ENCODE data around the gene PLPPR3. TPM values are rescaled to one million over a fixed set of nuclear protein-coding genes. Genes with fewer than 3 reads are reported as not detected.

The PLPPR3 gene
- total RNA-seq, 4 donors from 2014 or later: not detected

DNA sequence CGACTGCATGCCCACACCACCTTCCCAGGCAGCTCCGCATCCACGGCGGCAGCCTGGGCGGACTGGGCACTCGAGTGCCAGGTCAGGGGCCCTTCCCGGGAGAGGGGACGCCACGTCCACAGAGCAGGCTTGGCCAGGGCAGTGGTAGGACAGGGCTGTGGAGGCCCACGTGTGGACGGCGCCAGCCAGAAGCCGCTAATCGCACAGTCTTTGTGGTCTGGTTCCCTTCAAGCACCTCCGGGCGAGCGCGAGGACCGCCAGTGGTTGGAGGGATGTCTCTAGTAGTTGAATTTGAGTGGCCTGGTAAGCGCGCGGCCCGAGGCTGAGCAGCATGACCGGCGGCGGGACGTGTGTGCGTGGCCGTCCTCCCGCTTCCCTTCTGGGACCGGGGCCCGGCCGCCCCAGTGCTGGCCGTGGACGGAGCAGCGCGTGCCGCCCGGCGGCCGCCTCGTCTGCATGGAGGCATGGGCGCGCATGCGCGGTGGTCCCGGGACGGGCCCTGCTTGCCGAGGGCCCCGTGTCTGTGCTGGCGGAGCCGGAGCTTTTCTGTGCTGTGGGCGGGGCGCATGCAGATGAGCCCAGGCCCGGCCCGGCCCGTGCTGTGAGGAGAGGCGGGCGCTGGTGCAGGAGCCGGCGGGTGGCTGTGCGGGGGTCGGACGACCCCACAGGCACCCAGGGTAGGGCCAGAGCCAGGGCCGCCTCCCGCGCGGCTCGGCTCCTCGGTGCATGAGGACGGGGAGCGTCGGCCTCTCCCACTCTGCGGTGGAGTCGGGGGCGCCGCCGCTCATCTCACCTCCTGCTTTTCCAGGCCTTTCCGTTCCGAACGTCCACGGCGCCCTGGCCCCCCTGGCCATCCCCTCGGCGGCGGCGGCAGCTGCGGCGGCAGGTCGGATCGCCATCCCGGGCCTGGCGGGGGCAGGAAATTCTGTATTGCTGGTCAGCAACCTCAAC, 15.9 kb downstream of the PLPPR3 start:
- Histone ChIP-seq H3K9me3 (no peaks in the 10 kb centered on the region), H3K27ac (no peak overlapping the region), H3K27me3 (no peaks in the 10 kb centered on the region), H3K36me3 (peaks cover 73 to 74% of the 10 kb centered on the region in 2 donors), H3K4me3 (replicated peaks in 1 of 3) (no peak overlapping the region), H3K4me1 (peaks cover 21 to 27% of the 10 kb centered on the region in 2 donors)
- 94% methylated on average over 44 to 58 of the region's 93 CpGs for WGBS, 2 donors
- intact Hi-C loops (cut with DNase I): no loop called here
- TF ChIP-seq POLR2A (IDR thresholded peaks at IDR 0.05): no peak
- TF ChIP-seq, protein P1, sequence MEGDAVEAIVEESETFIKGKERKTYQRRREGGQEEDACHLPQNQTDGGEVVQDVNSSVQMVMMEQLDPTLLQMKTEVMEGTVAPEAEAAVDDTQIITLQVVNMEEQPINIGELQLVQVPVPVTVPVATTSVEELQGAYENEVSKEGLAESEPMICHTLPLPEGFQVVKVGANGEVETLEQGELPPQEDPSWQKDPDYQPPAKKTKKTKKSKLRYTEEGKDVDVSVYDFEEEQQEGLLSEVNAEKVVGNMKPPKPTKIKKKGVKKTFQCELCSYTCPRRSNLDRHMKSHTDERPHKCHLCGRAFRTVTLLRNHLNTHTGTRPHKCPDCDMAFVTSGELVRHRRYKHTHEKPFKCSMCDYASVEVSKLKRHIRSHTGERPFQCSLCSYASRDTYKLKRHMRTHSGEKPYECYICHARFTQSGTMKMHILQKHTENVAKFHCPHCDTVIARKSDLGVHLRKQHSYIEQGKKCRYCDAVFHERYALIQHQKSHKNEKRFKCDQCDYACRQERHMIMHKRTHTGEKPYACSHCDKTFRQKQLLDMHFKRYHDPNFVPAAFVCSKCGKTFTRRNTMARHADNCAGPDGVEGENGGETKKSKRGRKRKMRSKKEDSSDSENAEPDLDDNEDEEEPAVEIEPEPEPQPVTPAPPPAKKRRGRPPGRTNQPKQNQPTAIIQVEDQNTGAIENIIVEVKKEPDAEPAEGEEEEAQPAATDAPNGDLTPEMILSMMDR (IDR thresholded peaks at IDR 0.05): no peak
- DNase-seq: peak in 1 of 2 donors; percentile 3

DNA sequence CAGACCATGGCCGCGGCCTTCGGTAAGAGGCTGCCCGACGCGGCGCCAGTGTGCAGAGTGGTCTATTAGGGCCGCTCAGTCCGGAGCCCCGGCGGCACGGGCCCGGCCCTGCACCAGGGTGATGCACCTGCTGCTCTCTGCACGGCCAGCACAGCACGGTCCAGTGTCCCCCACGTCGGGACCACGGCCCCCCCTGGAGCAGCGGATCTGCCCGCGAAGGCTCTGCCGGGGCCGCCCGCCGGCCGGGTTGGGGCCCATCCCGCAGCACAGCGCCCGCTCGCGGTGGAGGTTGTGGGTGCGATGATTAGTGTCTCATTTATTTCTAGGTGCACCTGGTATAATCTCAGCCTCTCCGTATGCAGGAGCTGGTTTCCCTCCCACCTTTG, 16.6 kb downstream of the PLPPR3 start:
- H3K36me3 ChIP-seq: peaks cover 66% of the 10 kb centered on the region in 2 donors
- peaks cover 28 to 34% of the 10 kb centered on the region in 2 donors for H3K4me1 ChIP-seq
- H3K9me3 ChIP-seq: no peaks in the 10 kb centered on the region
- no peak overlapping the region for H3K27ac ChIP-seq
- no peak overlapping the region for H3K4me3 ChIP-seq (replicated peaks in 1 of 3)
- intact Hi-C loops (cut with DNase I): no loop called here
- 90 to 100% methylated on average over 6 to 9 of the region's 33 CpGs for WGBS, 2 donors
- H3K27me3 ChIP-seq: no peaks in the 10 kb centered on the region
- TF ChIP-seq POLR2A (IDR thresholded peaks at IDR 0.05): no peak
- TF ChIP-seq, protein P1 (IDR thresholded peaks at IDR 0.05): no peak
- no peak for DNase-seq

DNA sequence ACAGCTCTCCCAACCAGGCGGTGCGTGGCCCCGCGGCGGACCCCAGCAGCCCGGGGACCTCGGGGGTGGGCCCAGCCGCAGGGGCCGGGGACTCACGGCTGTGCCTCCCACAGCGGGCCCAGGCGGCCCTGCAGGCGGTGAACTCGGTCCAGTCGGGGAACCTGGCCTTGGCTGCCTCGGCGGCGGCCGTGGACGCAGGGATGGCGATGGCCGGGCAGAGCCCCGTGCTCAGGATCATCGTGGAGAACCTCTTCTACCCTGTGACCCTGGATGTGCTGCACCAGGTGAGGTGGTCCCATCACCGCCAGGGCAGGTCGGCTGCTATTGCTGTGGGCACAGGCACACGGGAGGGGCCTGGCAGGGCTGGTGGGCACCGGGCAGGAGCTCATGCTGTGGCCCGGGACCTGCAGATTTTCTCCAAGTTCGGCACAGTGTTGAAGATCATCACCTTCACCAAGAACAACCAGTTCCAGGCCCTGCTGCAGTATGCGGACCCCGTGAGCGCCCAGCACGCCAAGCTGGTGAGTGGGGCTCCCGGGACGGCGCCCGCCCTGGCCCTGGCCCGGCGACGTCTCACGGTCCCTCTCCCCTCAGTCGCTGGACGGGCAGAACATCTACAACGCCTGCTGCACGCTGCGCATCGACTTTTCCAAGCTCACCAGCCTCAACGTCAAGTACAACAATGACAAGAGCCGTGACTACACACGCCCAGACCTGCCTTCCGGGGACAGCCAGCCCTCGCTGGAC, 17.2 kb downstream of the PLPPR3 start:
- H3K27me3 ChIP-seq: no peaks in the 10 kb centered on the region
- no peak overlapping the region for H3K4me3 ChIP-seq (replicated peaks in 1 of 3)
- no peak for TF ChIP-seq POLR2A (IDR thresholded peaks at IDR 0.05)
- peaks cover 34 to 40% of the 10 kb centered on the region in 2 donors for H3K4me1 ChIP-seq
- peaks cover 60 to 61% of the 10 kb centered on the region in 2 donors for H3K36me3 ChIP-seq
- intact Hi-C loops (cut with DNase I): no loop called here
- H3K27ac ChIP-seq: no peak overlapping the region
- 96% methylated on average over 14 to 26 of the region's 53 CpGs for WGBS, 2 donors
- DNase-seq: no peak
- no peaks in the 10 kb centered on the region for H3K9me3 ChIP-seq

DNA sequence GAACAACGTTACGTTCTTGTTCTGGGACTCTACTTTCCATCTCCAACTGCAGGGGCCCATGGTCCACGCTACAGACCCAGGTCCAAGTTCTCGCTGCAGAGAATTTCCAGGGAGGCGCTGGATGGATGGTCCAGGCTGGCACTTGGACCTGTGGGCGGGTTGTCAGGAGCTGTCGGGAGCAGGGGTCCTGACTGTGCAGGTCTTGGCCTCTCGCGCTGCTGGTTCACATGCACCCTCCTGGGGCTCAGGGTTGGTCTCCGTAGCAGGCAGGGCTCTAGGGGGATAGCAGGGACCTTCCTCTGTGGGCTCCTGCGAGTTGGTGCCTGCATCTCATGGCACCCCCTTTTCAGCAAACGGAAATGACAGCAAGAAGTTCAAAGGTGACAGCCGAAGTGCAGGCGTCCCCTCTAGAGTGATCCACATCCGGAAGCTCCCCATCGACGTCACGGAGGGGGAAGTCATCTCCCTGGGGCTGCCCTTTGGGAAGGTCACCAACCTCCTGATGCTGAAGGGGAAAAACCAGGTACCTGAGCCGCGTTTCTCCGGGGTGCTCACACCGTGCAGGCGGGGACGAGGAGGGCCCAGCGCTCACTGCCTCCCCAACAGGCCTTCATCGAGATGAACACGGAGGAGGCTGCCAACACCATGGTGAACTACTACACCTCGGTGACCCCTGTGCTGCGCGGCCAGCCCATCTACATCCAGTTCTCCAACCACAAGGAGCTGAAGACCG, 17.9 kb downstream of the PLPPR3 start:
- Histone ChIP-seq H3K27ac (no peak overlapping the region), H3K27me3 (no peaks in the 10 kb centered on the region), H3K9me3 (no peaks in the 10 kb centered on the region), H3K4me3 (replicated peaks in 1 of 3) (no peak overlapping the region), H3K4me1 (peaks cover 41 to 47% of the 10 kb centered on the region in 2 donors), H3K36me3 (peaks cover 53% of the 10 kb centered on the region in 2 donors)
- WGBS, 2 donors: 80 to 85% methylated on average over 2 to 28 of the region's 31 CpGs
- TF ChIP-seq POLR2A (IDR thresholded peaks at IDR 0.05): no peak
- TF ChIP-seq, protein P1 (IDR thresholded peaks at IDR 0.05): no peak
- DNase-seq: no peak
- intact Hi-C loops (cut with DNase I): no loop called here

DNA sequence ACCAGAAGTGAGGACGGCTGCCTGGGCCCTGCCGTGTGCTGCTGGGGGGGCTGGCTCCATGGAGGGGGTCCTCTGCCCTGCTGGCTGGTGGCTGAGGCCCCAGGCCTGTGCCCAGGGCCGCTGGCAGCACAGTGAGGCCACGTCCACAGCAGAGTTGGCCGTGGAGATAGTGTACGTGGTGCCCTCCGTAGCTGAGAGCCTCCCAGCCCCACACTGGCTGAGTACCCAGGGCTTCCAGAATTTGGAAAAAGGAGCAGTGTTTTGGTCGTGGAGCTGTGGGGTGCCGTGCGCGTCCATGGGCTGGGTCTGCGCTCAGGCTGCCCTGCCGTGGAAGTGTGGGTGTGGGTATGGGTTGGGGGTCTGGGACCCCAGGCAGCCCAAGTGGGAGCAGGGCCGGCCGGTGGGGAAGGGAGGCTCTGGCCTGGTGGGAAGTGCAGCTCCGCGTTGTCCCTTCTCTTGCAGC, 18.6 kb downstream of the PLPPR3 start:
- 79 to 91% methylated on average over 11 to 12 of the region's 17 CpGs for WGBS, 2 donors
- DNase-seq: no peak
- no peak overlapping the region for H3K27ac ChIP-seq

More for the DNA sequence above, 18.6 kb downstream of the PLPPR3 start:
- Histone ChIP-seq H3K4me1 (peaks cover 43 to 51% of the 10 kb centered on the region in 2 donors), H3K4me3 (replicated peaks in 1 of 3) (no peak overlapping the region), H3K36me3 (peaks cover 46% of the 10 kb centered on the region in 2 donors), H3K9me3 (no peaks in the 10 kb centered on the region), H3K27me3 (no peaks in the 10 kb centered on the region)
- intact Hi-C loops (cut with DNase I): no loop called here
- no peak for TF ChIP-seq POLR2A (IDR thresholded peaks at IDR 0.05)
- TF ChIP-seq, protein P1 (IDR thresholded peaks at IDR 0.05): no peak

All from thyroid gland (tissue), 4 donors.